A549 (cell line): ENCODE data around the gene TMOD4. TPM values are rescaled to one million over a fixed set of nuclear protein-coding genes. Genes with fewer than 3 reads are reported as not detected.

Experiments
- ATAC-seq, 2 experiments: fragments of 200-7000 bp in 1 of 2; fragments of >200 bp in 1 of 2; cut with Nextera tagmentation in 1 of 2; cut with Tn5 transposase in 1 of 2; 3 replicates each; pipeline versions ENCODE4 v1.8.0 to v1.9.1; 2018 to 2020; ENCODE audit warnings: mild to moderate bottlenecking in 1 of 2, moderate library complexity in 1 of 2
- CTCF ChIA-PET: fragments of 300-600 bp; sonication (Branson Sonifier 250); formaldehyde crosslinking; extraction: SDS; loops from one replicate; lab custom pipeline; 2021; ENCODE audit warnings: antibody characterized with exemption, inconsistent platforms; lab: Yijun Ruan, JAX
- POLR2A ChIA-PET: fragments of 350-600 bp; formaldehyde crosslinking; extraction: SDS; loops from one replicate; lab custom pipeline; 2021; ENCODE audit warnings: antibody characterized with exemption, inconsistent platforms; lab: Yijun Ruan, JAX
- DNase-seq, 2 experiments: peaks; one replicate each; pipeline versions ENCODE4 v3.0.0 to v3.0.0-alpha.2; 2011 to 2016; ENCODE audit warnings: low read depth in 1 of 2, low spot score in 1 of 2
- FAIRE-seq: peaks from 2 replicates; lab custom pipeline; 2011; peaks lifted over from hg19 to GRCh38; lab: Jason Lieb, UNC
- H3K27ac ChIP-seq, 2 experiments: fragments of >200 bp; sonication (Bioruptor Twin); formaldehyde crosslinking; 3 replicates each; pipeline ENCODE4 v1.5.1; 2016 to 2017
- H3K4me1 ChIP-seq: fragments of >200 bp; sonication (Bioruptor Twin); formaldehyde crosslinking; 3 replicates; pipeline ENCODE4 v1.6.1; 2016
- H3K4me2 ChIP-seq: fragments of >200 bp; sonication (Bioruptor Twin); formaldehyde crosslinking; 3 replicates; pipeline ENCODE4 v1.6.1; 2016
- H3K4me3 ChIP-seq: fragments of >200 bp; sonication (Bioruptor Twin); formaldehyde crosslinking; 3 replicates; pipeline ENCODE4 v1.5.1; 2016
- H3K9me3 ChIP-seq: fragments of >200 bp; sonication (Bioruptor Twin); formaldehyde crosslinking; 3 replicates; pipeline ENCODE4 v1.6.1; 2016
- BCL3 ChIP-seq: fragments of >200 bp; sonication (Bioruptor Twin); formaldehyde crosslinking; IDR thresholded peaks from 3 replicates; pipeline ENCODE4 v1.6.1; 2016
- CBX2 ChIP-seq: fragments of 200-600 bp; sonication (generic); IDR thresholded peaks from 2 replicates; pipeline ENCODE4 v1.6.1; 2016; ENCODE audit warnings: low read depth, mild to moderate bottlenecking, borderline replicate concordance
- CTCF ChIP-seq: fragments of >200 bp; sonication (Bioruptor Twin); formaldehyde crosslinking; IDR thresholded peaks from 3 replicates; pipeline ENCODE4 v1.5.1; 2016
- EHF ChIP-seq: fragments of 250-450 bp; sonication (Bioruptor Pico); IDR thresholded peaks from 2 replicates; pipeline ENCODE4 v1.5.0; 2020; ENCODE audit warnings: mild to moderate bottlenecking
- EHMT2 ChIP-seq: fragments of 200-600 bp; sonication (generic); IDR thresholded peaks from 2 replicates; pipeline ENCODE4 v1.6.1; 2016; ENCODE audit warnings: antibody characterized with exemption, low read depth, mild to moderate bottlenecking, moderate library complexity
- FOSL2 ChIP-seq, 2 experiments: fragments of 450-650 bp in 1 of 2; fragments of >200 bp in 1 of 2; sonication (Bioruptor Twin) in 1 of 2; formaldehyde crosslinking; IDR thresholded peaks; 2 replicates each; pipeline versions ENCODE4 v1.5.0 to v1.6.1; 2016 to 2020; ENCODE audit warnings: mild to moderate bottlenecking in 1 of 2, moderate library complexity in 1 of 2
- FOXS1 ChIP-seq: fragments of 250-450 bp; sonication (Bioruptor Pico); IDR thresholded peaks from 2 replicates; pipeline ENCODE4 v1.5.0; 2020; ENCODE audit warnings: mild to moderate bottlenecking, moderate library complexity
- HDAC2 ChIP-seq: fragments of 200-600 bp; sonication (generic); IDR thresholded peaks from 2 replicates; pipeline ENCODE4 v1.6.1; 2016
- HOXA7 ChIP-seq: fragments of 250-450 bp; sonication (Bioruptor Pico); IDR thresholded peaks from 2 replicates; pipeline ENCODE4 v1.5.0; 2020; ENCODE audit warnings: mild to moderate bottlenecking, moderate library complexity
- HOXB5 ChIP-seq: fragments of 250-450 bp; sonication (Bioruptor Pico); IDR thresholded peaks from 2 replicates; pipeline ENCODE4 v1.5.0; 2020; ENCODE audit warnings: mild to moderate bottlenecking, moderate library complexity
- KDM5A ChIP-seq: fragments of 200-600 bp; sonication (generic); IDR thresholded peaks from 2 replicates; pipeline ENCODE4 v1.6.1; 2016; ENCODE audit warnings: antibody characterized with exemption, mild to moderate bottlenecking
- MYC ChIP-seq: IDR thresholded peaks from 2 replicates; pipeline ENCODE4 v1.6.1; 2012; ENCODE audit warnings: mild to moderate bottlenecking, inconsistent platforms, low read length, improper control_type of control experiment, borderline replicate concordance
- NPAS2 ChIP-seq: fragments of 250-450 bp; sonication (Bioruptor Pico); IDR thresholded peaks from 2 replicates; pipeline ENCODE4 v1.8.0; 2022; ENCODE audit warnings: mild to moderate bottlenecking, moderate library complexity, borderline replicate concordance
- NR3C1 ChIP-seq: fragments of >200 bp; sonication (Bioruptor Twin); formaldehyde crosslinking; IDR thresholded peaks from 3 replicates; pipeline ENCODE4 v1.6.1; 2017
- RARB ChIP-seq: fragments of 250-450 bp; sonication (Bioruptor Pico); IDR thresholded peaks from 2 replicates; pipeline ENCODE4 v1.8.0; 2021; ENCODE audit warnings: mild to moderate bottlenecking, moderate library complexity
- RCOR1 ChIP-seq: fragments of 150-350 bp; IDR thresholded peaks from 2 replicates; pipeline ENCODE4 v1.6.1; 2014; ENCODE audit warnings: antibody characterized with exemption, low read length, low read depth
- RFX5 ChIP-seq: fragments of 450-650 bp; IDR thresholded peaks from 2 replicates; pipeline ENCODE4 v1.7.1; 2014; ENCODE audit warnings: antibody characterized with exemption, mild to moderate bottlenecking, moderate library complexity
- SMC3 ChIP-seq: fragments of >200 bp; sonication (Bioruptor Twin); formaldehyde crosslinking; IDR thresholded peaks from 3 replicates; pipeline ENCODE4 v1.6.1; 2018; ENCODE audit warnings: inconsistent platforms
- SREBF2 ChIP-seq: fragments of 450-650 bp; IDR thresholded peaks from 2 replicates; pipeline ENCODE4 v1.6.1; 2014; ENCODE audit warnings: mild to moderate bottlenecking, moderate library complexity
- TP53 ChIP-seq: fragments of 250-450 bp; sonication (Bioruptor Pico); IDR thresholded peaks from 2 replicates; pipeline ENCODE4 v1.5.0; 2021; ENCODE audit warnings: mild to moderate bottlenecking, moderate library complexity
- ZC3H11A ChIP-seq: fragments of 450-650 bp; IDR thresholded peaks from 2 replicates; pipeline ENCODE4 v1.6.1; 2014; ENCODE audit warnings: antibody characterized with exemption, mild to moderate bottlenecking
- ZFP36 ChIP-seq: fragments of 450-650 bp; IDR thresholded peaks from 2 replicates; pipeline ENCODE4 v1.6.1; 2014; ENCODE audit warnings: borderline replicate concordance; ENCODE audit not compliant: partially characterized antibody
- ZNF302 ChIP-seq: fragments of 250-450 bp; sonication (Bioruptor Pico); IDR thresholded peaks from 2 replicates; pipeline ENCODE4 v1.9.0; 2021; ENCODE audit warnings: inconsistent platforms, mild to moderate bottlenecking, moderate library complexity
- WGBS: methylation state at CpG from one replicate; pipeline ENCODE4 v1.1.6; 2017; ENCODE audit errors: missing lambda C conversion rate; 5-methylcytosine and 5-hydroxymethylcytosine counted together
- polyA plus RNA-seq, 4 experiments: library from polyadenylated mRNA; depleted of rRNA in 3 of 4; stranded (reverse); fragments of >200 nt; fragmentation: RNase III in 1 of 4; extraction: RNeasy Plus Mini Kit Qiagen cat#74134 plus additional on column Dnase treatment in 1 of 4; gene quantifications; 2 replicates in 3 of 4; 3 replicates in 1 of 4; pipeline ENCODE4 v1.2.3, GENCODE V29; 2011 to 2017

Gene TMOD4
- polyA plus RNA-seq, 2 of the 4 experiments (the other 2 are of a cell fraction), result 0.30 to 0.49 TPM

GRCh38 chr1:151164732-151165280, 11.0 kb downstream of the TMOD4 start:
- TF ChIP-seq RFX5, result no peak
- TF ChIP-seq NPAS2 (CRISPR knock-in tag), result no peak
- TF ChIP-seq SREBF2, result no peak
- no peak for TF ChIP-seq ZC3H11A
- TF ChIP-seq EHF (CRISPR knock-in tag), result no peak
- Histone ChIP-seq H3K27ac (peak overlapping the region; percentile 86 to 91), H3K4me3 (peak overlapping the region; percentile 75), H3K9me3 (no peaks in the 10 kb centered on the region), H3K4me2 (peak overlapping the region; percentile 98), H3K4me1 (peaks cover 14% of the 10 kb centered on the region; the same call in 2 of the 3 replicates)
- no peak for DNase-seq
- FAIRE-seq, result no peak
- 61% methylated on average over 11 of the region's 11 CpGs for WGBS
- ChIA-PET POLR2A (interaction anchor here (2.1 kb wide), 1 partner anchor 25 kb away, joined by 12 read pairs; the partner anchor contains the start of gene VPS72), CTCF (interaction anchor here (0.5 to 3.1 kb wide), 5 partner anchors 8 to 270 kb away, joined by 3 to 10 read pairs (median 4); partner anchors contain the start of gene TNFAIP8L2)
- ATAC-seq, result peak in 1 of 2 experiments; percentile 14; a peak in 1 of 6 replicates

- TF ChIP-seq HDAC2 (no peak), CTCF (no peak), BCL3 (no peak), SMC3 (no peak), NR3C1 (no peak), RCOR1 (no peak), FOSL2 (IDR thresholded peaks at IDR 0.05) (no peak), FOSL2 (CRISPR knock-in tag; IDR thresholded peaks at IDR 0.05) (no peak), MYC (no peak), ZFP36 (no peak)
- Histone ChIP-seq H3K4me1 (no peaks in the 10 kb centered on the region; the same call in 2 of the 3 replicates), H3K4me2 (no peak overlapping the region), H3K27ac (no peak overlapping the region), H3K4me3 (no peak overlapping the region), H3K9me3 (no peaks in the 10 kb centered on the region)
- POLR2A ChIA-PET, result no interaction called here
- CTCF ChIA-PET, result interaction anchor here (1.0 to 7.0 kb wide), 2 partner anchors 59 to 92 kb away, joined by 3 to 132 read pairs; no protein-coding TSS in a partner anchor
- ATAC-seq (no peak), FAIRE-seq (no peak), DNase-seq (no peak)
Measured at GRCh38 chr1:151159373-151159772, 16.4 kb downstream of the TMOD4 start.

- Histone ChIP-seq H3K4me3 (no peak overlapping the region), H3K4me1 (no peaks in the 10 kb centered on the region), H3K4me2 (no peak overlapping the region), H3K9me3 (no peaks in the 10 kb centered on the region), H3K27ac (no peak overlapping the region)
- 91% methylated on average over 21 of the region's 22 CpGs for WGBS
- no peak for FAIRE-seq
- no peak for DNase-seq
- ChIA-PET CTCF (interaction anchor here (1.0 to 7.0 kb wide), 2 partner anchors 59 to 91 kb away, joined by 3 to 132 read pairs; no protein-coding TSS in a partner anchor), POLR2A (no interaction called here)
- no peak for ATAC-seq
- TF ChIP-seq MYC (no peak), TP53 (CRISPR knock-in tag) (no peak), HOXB5 (no peak), HOXA7 (CRISPR knock-in tag) (no peak), CBX2 (no peak), KDM5A (no peak), EHMT2 (no peak), BCL3 (no peak), FOXS1 (CRISPR knock-in tag) (no peak), RARB (CRISPR knock-in tag) (no peak), ZNF302 (CRISPR knock-in tag) (no peak)
Measured at GRCh38 chr1:151158751-151159251, 17.0 kb downstream of the TMOD4 start.
